Measurements from ENCODE around the gene FRMD8. TPM values are rescaled to one million over a fixed set of nuclear protein-coding genes. Genes with fewer than 3 reads are reported as not detected.

The FRMD8 gene
- total and polyA plus RNA-seq, 9 of the 15 experiments (the other 6 are each of a cell fraction or from before 2014, with no cell fraction given): 4.5 to 54.5 (median 15.8) TPM

DNA sequence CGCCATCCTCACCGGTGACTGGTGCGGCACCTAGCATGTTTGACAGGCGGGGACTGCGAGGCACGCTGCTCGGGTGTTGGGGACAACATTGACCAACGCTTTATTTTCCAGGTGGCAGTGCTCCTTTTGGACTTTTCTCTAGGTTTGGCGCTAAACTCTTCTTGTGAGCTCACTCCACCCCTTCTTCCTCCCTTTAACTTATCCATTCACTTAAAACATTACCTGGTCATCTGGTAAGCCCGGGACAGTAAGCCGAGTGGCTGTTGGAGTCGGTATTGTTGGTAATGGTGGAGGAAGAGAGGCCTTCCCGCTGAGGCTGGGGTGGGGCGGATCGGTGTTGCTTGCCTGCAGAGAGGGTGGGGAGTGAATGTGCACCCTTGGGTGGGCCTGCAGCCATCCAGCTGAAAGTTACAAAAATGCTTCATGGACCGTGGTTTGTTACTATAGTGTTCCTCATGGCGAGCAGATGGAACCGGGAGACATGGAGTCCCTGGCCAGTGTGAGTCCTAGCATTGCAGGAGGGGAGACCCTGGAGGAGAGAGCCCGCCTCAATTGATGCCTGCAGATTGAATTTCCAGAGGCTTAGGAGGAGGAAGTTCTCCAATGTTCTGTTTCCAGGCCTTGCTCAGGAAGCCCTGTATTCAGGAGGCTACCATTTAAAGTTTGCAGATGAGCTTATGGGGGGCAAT lies 37.2 kb downstream of the FRMD8 start (continued):
- TF ChIP-seq, protein P1, sequence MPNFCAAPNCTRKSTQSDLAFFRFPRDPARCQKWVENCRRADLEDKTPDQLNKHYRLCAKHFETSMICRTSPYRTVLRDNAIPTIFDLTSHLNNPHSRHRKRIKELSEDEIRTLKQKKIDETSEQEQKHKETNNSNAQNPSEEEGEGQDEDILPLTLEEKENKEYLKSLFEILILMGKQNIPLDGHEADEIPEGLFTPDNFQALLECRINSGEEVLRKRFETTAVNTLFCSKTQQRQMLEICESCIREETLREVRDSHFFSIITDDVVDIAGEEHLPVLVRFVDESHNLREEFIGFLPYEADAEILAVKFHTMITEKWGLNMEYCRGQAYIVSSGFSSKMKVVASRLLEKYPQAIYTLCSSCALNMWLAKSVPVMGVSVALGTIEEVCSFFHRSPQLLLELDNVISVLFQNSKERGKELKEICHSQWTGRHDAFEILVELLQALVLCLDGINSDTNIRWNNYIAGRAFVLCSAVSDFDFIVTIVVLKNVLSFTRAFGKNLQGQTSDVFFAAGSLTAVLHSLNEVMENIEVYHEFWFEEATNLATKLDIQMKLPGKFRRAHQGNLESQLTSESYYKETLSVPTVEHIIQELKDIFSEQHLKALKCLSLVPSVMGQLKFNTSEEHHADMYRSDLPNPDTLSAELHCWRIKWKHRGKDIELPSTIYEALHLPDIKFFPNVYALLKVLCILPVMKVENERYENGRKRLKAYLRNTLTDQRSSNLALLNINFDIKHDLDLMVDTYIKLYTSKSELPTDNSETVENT (CRISPR knock-in tag; IDR thresholded peaks at IDR 0.05): no peak
- TF ChIP-seq, protein P2, sequence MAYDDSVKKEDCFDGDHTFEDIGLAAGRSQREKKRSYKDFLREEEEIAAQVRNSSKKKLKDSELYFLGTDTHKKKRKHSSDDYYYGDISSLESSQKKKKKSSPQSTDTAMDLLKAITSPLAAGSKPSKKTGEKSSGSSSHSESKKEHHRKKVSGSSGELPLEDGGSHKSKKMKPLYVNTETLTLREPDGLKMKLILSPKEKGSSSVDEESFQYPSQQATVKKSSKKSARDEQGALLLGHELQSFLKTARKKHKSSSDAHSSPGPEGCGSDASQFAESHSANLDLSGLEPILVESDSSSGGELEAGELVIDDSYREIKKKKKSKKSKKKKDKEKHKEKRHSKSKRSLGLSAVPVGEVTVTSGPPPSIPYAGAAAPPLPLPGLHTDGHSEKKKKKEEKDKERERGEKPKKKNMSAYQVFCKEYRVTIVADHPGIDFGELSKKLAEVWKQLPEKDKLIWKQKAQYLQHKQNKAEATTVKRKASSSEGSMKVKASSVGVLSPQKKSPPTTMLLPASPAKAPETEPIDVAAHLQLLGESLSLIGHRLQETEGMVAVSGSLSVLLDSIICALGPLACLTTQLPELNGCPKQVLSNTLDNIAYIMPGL (CRISPR knock-in tag; IDR thresholded peaks at IDR 0.05): no peak
- TF ChIP-seq, protein P3, sequence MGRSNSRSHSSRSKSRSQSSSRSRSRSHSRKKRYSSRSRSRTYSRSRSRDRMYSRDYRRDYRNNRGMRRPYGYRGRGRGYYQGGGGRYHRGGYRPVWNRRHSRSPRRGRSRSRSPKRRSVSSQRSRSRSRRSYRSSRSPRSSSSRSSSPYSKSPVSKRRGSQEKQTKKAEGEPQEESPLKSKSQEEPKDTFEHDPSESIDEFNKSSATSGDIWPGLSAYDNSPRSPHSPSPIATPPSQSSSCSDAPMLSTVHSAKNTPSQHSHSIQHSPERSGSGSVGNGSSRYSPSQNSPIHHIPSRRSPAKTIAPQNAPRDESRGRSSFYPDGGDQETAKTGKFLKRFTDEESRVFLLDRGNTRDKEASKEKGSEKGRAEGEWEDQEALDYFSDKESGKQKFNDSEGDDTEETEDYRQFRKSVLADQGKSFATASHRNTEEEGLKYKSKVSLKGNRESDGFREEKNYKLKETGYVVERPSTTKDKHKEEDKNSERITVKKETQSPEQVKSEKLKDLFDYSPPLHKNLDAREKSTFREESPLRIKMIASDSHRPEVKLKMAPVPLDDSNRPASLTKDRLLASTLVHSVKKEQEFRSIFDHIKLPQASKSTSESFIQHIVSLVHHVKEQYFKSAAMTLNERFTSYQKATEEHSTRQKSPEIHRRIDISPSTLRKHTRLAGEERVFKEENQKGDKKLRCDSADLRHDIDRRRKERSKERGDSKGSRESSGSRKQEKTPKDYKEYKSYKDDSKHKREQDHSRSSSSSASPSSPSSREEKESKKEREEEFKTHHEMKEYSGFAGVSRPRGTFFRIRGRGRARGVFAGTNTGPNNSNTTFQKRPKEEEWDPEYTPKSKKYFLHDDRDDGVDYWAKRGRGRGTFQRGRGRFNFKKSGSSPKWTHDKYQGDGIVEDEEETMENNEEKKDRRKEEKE (IDR thresholded peaks at IDR 0.05; ENCODE audit: borderline replicate concordance in 1 of 2, control insufficient read depth in 1 of 2, low read depth in 2 of 2, low read length in 1 of 2): no peak
- TF ChIP-seq KLF13 (tag; IDR thresholded peaks at IDR 0.05; ENCODE audit: borderline replicate concordance, low read depth): no peak
- TF ChIP-seq HDAC2 (IDR thresholded peaks at IDR 0.05): no peak
- 0 out of 4 replicates have a peak, but pooled peaks of 1 of the 2 experiments have one; percentile 3 for TF ChIP-seq FOXA3 (CRISPR knock-in tag; conservative IDR thresholded peaks at IDR 0.05 in 1 of 2, IDR thresholded peaks at IDR 0.05 in 1 of 2)
- TF ChIP-seq, protein P4, sequence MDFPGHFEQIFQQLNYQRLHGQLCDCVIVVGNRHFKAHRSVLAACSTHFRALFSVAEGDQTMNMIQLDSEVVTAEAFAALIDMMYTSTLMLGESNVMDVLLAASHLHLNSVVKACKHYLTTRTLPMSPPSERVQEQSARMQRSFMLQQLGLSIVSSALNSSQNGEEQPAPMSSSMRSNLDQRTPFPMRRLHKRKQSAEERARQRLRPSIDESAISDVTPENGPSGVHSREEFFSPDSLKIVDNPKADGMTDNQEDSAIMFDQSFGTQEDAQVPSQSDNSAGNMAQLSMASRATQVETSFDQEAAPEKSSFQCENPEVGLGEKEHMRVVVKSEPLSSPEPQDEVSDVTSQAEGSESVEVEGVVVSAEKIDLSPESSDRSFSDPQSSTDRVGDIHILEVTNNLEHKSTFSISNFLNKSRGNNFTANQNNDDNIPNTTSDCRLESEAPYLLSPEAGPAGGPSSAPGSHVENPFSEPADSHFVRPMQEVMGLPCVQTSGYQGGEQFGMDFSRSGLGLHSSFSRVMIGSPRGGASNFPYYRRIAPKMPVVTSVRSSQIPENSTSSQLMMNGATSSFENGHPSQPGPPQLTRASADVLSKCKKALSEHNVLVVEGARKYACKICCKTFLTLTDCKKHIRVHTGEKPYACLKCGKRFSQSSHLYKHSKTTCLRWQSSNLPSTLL (IDR thresholded peaks at IDR 0.05): no peak
- TF ChIP-seq IFI16 (CRISPR knock-in tag; IDR thresholded peaks at IDR 0.05): no peak
- peak; percentile 62; the same call in 1 of the 2 replicates for TF ChIP-seq SMAD3 (CRISPR knock-in tag; conservative IDR thresholded peaks at IDR 0.05)
- TF ChIP-seq, protein P5, sequence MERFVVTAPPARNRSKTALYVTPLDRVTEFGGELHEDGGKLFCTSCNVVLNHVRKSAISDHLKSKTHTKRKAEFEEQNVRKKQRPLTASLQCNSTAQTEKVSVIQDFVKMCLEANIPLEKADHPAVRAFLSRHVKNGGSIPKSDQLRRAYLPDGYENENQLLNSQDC (CRISPR knock-in tag; IDR thresholded peaks at IDR 0.05): no peak
- TF ChIP-seq, protein P6, sequence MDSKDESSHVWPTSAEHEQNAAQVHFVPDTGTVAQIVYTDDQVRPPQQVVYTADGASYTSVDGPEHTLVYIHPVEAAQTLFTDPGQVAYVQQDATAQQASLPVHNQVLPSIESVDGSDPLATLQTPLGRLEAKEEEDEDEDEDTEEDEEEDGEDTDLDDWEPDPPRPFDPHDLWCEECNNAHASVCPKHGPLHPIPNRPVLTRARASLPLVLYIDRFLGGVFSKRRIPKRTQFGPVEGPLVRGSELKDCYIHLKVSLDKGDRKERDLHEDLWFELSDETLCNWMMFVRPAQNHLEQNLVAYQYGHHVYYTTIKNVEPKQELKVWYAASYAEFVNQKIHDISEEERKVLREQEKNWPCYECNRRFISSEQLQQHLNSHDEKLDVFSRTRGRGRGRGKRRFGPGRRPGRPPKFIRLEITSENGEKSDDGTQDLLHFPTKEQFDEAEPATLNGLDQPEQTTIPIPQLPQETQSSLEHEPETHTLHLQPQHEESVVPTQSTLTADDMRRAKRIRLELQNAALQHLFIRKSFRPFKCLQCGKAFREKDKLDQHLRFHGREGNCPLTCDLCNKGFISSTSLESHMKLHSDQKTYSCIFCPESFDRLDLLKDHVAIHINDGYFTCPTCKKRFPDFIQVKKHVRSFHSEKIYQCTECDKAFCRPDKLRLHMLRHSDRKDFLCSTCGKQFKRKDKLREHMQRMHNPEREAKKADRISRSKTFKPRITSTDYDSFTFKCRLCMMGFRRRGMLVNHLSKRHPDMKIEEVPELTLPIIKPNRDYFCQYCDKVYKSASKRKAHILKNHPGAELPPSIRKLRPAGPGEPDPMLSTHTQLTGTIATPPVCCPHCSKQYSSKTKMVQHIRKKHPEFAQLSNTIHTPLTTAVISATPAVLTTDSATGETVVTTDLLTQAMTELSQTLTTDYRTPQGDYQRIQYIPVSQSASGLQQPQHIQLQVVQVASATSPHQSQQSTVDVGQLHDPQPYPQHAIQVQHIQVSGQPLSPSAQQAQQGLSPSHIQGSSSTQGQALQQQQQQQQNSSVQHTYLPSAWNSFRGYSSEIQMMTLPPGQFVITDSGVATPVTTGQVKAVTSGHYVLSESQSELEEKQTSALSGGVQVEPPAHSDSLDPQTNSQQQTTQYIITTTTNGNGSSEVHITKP (IDR thresholded peaks at IDR 0.05; ENCODE audit: partially characterized antibody): no peak

All from K562 (cell line).